GM19193 (cell line): ENCODE data around the gene C3orf38.
A peak's percentile ranks its signal among the peaks of the same experiment; 100 is the strongest.

ENCODE experiments used
- POLR2A ChIP-seq: IDR thresholded peaks from 4 replicates; pipeline ENCODE4 v1.6.1; 2011; ENCODE audit not compliant: insufficient read depth, insufficient read length; ENCODE audit errors: extremely low read depth

C3orf38 gene

GRCh38 chr3:88149509-88150362, at the start of gene C3orf38:
C3orf38 (plus strand) TSS chr3:88149959; CDS start chr3:88150053, 94 bp downstream.
- TF ChIP-seq POLR2A: peak; percentile 78

- TF ChIP-seq POLR2A: no peak
Measured at GRCh38 chr3:88101142-88101541, 48.6 kb upstream of the C3orf38 start.

GRCh38 chr3:88105325-88105724, 44.4 kb upstream of the C3orf38 start:
- no peak for TF ChIP-seq POLR2A

GRCh38 chr3:88112289-88112688, 37.5 kb upstream of the C3orf38 start:
- no peak for TF ChIP-seq POLR2A

GRCh38 chr3:88113311-88114162, 36.2 kb upstream of the C3orf38 start:
- no peak for TF ChIP-seq POLR2A

- no peak for TF ChIP-seq POLR2A
Measured at GRCh38 chr3:88114878-88115549, 34.7 kb upstream of the C3orf38 start.

GRCh38 chr3:88117683-88118082, 32.1 kb upstream of the C3orf38 start:
- TF ChIP-seq POLR2A: no peak

- no peak for TF ChIP-seq POLR2A
Measured at GRCh38 chr3:88123526-88123925, 26.2 kb upstream of the C3orf38 start.

GRCh38 chr3:88131695-88132094, 18.1 kb upstream of the C3orf38 start:
- no peak for TF ChIP-seq POLR2A

- no peak for TF ChIP-seq POLR2A
Measured at GRCh38 chr3:88132894-88133293, 16.9 kb upstream of the C3orf38 start.

- no peak for TF ChIP-seq POLR2A
Measured at GRCh38 chr3:88133711-88134263, 16.0 kb upstream of the C3orf38 start.

GRCh38 chr3:88137836-88138235, 11.9 kb upstream of the C3orf38 start:
- no peak for TF ChIP-seq POLR2A

- TF ChIP-seq POLR2A: no peak
Measured at GRCh38 chr3:88141458-88142083, 8.2 kb upstream of the C3orf38 start.

- no peak for TF ChIP-seq POLR2A
Measured at GRCh38 chr3:88142094-88142624, 7.6 kb upstream of the C3orf38 start.
